Small intestine (tissue), 7 donors: Measurements from ENCODE around the gene PRKN. TPM values are rescaled to one million over a fixed set of nuclear protein-coding genes. Genes with fewer than 3 reads are reported as not detected.

Source experiments
- DNase-seq, 2 donors: peaks; one replicate each; pipeline versions ENCODE4 v3.0.0 to v3.0.0-alpha.2; 2013
- FAIRE-seq: peaks from 2 replicates; lab custom pipeline; 2012; peaks lifted over from hg19 to GRCh38; lab: Jason Lieb, UNC
- H3K27ac ChIP-seq, 3 donors: one replicate each; pipeline ENCODE4 v1.5.1; 2013; ENCODE audit warnings: low read length in 2 of 3, mild to moderate bottlenecking in 2 of 3, control low read depth in 1 of 3, inconsistent platforms in 1 of 3, low read depth in 1 of 3, moderate library complexity in 1 of 3
- H3K27me3 ChIP-seq, 3 donors: one replicate each; pipeline ENCODE4 v1.6.1; 2013; ENCODE audit warnings: low read length in 3 of 3, inconsistent platforms in 1 of 3; ENCODE audit not compliant: control insufficient read depth in 3 of 3, insufficient read depth in 3 of 3
- H3K36me3 ChIP-seq, 3 donors: one replicate each; pipeline ENCODE4 v1.6.1; 2013; ENCODE audit warnings: low read length in 3 of 3, inconsistent platforms in 1 of 3, low read depth in 1 of 3, mild to moderate bottlenecking in 1 of 3, moderate library complexity in 1 of 3; ENCODE audit not compliant: control insufficient read depth in 3 of 3, insufficient read depth in 2 of 3
- H3K4me1 ChIP-seq, 3 donors: one replicate each; pipeline ENCODE4 v1.6.1; 2013; ENCODE audit warnings: low read length in 2 of 3, inconsistent platforms in 1 of 3, low read depth in 1 of 3, mild to moderate bottlenecking in 1 of 3, moderate library complexity in 1 of 3; ENCODE audit not compliant: control insufficient read depth in 3 of 3, insufficient read depth in 2 of 3
- H3K4me3 ChIP-seq, 3 donors: one replicate each; pipeline ENCODE4 v1.5.1; 2013; ENCODE audit warnings: low read length in 3 of 3, control low read depth in 1 of 3, inconsistent platforms in 1 of 3, low read depth in 1 of 3, mild to moderate bottlenecking in 1 of 3, moderate library complexity in 1 of 3
- H3K9me3 ChIP-seq, 2 donors: one replicate each; pipeline ENCODE4 v1.6.1; 2013; ENCODE audit warnings: low read depth in 1 of 2, low read length in 1 of 2; ENCODE audit not compliant: control insufficient read depth in 2 of 2, insufficient read depth in 1 of 2
- WGBS, 3 donors: extraction: QIAGEN DNeasy Blood & Tissue Kit; methylation state at CpG; one replicate each; pipeline ENCODE4 v1.1.7; 2013; 5-methylcytosine and 5-hydroxymethylcytosine counted together
- polyA plus RNA-seq, 4 donors: library from polyadenylated mRNA; stranded (reverse) in 3 of 4; unstranded in 1 of 4; fragments of 200-250 nt in 3 of 4; fragments of 120-200 nt in 1 of 4; gene quantifications; one replicate each; pipeline versions ENCODE4 v1.2.1 to v1.2.3, GENCODE V29; 2013
- donor health status: healthy with polysubstance abuse.
- donor health status: control.
- donor health status: control.
- donor health status: Bipolar disorder and iron deficiency.
- donor health status: healthy.

PRKN gene
- polyA plus RNA-seq, 4 donors, result 0.27 to 2.3 (median 1.0) TPM

DNA sequence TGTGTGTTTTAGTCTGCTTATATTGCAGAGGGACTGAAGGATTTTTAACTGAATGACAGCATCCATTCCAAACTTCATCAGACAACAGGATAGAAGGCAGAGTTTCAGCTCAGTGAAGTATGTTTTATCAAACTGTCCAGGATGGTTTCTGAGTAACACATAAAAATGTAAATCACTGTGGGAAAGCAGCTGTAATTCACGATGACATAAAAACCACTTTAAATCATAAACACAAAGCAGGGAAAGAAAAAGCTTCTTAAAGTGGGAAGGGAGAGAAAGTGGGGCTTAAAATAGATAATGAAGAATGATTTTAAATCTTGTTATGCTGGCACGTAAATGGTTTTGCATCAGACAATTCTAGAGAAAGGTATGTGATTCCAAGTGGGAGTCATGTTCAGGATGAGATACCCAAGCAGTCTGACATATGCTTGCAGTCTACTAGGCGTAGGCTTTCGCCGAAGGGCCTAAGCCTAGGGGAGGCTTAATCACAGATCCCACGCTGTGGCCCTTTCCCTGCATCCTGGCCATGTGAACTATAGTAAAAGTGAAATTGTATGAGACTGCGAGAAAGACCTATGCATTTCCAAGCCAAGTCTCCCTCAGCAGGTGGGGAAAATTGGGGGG is 610.6 kb downstream of the PRKN start:
- no peaks in the 10 kb centered on the region for H3K9me3 ChIP-seq
- H3K4me3 ChIP-seq, result no peak overlapping the region
- H3K27ac ChIP-seq, result no peak overlapping the region
- DNase-seq (no peak), FAIRE-seq (no peak)
- H3K36me3 ChIP-seq, result no peaks in the 10 kb centered on the region
- H3K4me1 ChIP-seq, result no peaks in the 10 kb centered on the region
- WGBS, 3 donors, result 82 to 93% (median 91%) methylated on average over 7 of the region's 7 CpGs
- H3K27me3 ChIP-seq, result no peaks in the 10 kb centered on the region

GRCh38 chr6:162109480-162110050 is 618.0 kb downstream of the PRKN start:
- Histone ChIP-seq H3K9me3 (no peaks in the 10 kb centered on the region), H3K4me1 (no peaks in the 10 kb centered on the region), H3K4me3 (no peak overlapping the region), H3K27me3 (no peaks in the 10 kb centered on the region), H3K27ac (no peak overlapping the region), H3K36me3 (no peaks in the 10 kb centered on the region)
- FAIRE-seq, result no peak
- DNase-seq, result no peak
- 68 to 79% (median 78%) methylated on average over 2 of the region's 2 CpGs for WGBS, 3 donors

GRCh38 chr6:162108041-162108440 is 619.5 kb downstream of the PRKN start:
- Histone ChIP-seq H3K27me3 (no peaks in the 10 kb centered on the region), H3K4me3 (no peak overlapping the region), H3K36me3 (no peaks in the 10 kb centered on the region), H3K9me3 (no peaks in the 10 kb centered on the region), H3K4me1 (no peaks in the 10 kb centered on the region), H3K27ac (no peak overlapping the region)
- DNase-seq, result no peak
- FAIRE-seq, result no peak
- WGBS, 3 donors, result 80 to 90% (median 84%) methylated on average over 3 of the region's 3 CpGs

GRCh38 chr6:162100096-162100495 is 627.5 kb downstream of the PRKN start:
- H3K36me3 ChIP-seq, result no peaks in the 10 kb centered on the region
- 85 to 88% (median 87%) methylated on average over 5 of the region's 5 CpGs for WGBS, 3 donors
- H3K9me3 ChIP-seq, result peaks cover 0 to 4% of the 10 kb centered on the region in 2 donors
- no peaks in the 10 kb centered on the region for H3K4me1 ChIP-seq
- no peaks in the 10 kb centered on the region for H3K27me3 ChIP-seq
- FAIRE-seq (no peak), DNase-seq (no peak)
- H3K27ac ChIP-seq, result no peak overlapping the region
- no peak overlapping the region for H3K4me3 ChIP-seq

GRCh38 chr6:162099685-162100084 is 627.9 kb downstream of the PRKN start:
- Histone ChIP-seq H3K27me3 (no peaks in the 10 kb centered on the region), H3K36me3 (no peaks in the 10 kb centered on the region), H3K27ac (no peak overlapping the region), H3K9me3 (peaks cover 0 to 4% of the 10 kb centered on the region in 2 donors), H3K4me3 (no peak overlapping the region), H3K4me1 (no peaks in the 10 kb centered on the region)
- DNase-seq (no peak), FAIRE-seq (no peak)
- WGBS, 3 donors, result 86 to 93% (median 88%) methylated on average over 5 of the region's 5 CpGs

DNA sequence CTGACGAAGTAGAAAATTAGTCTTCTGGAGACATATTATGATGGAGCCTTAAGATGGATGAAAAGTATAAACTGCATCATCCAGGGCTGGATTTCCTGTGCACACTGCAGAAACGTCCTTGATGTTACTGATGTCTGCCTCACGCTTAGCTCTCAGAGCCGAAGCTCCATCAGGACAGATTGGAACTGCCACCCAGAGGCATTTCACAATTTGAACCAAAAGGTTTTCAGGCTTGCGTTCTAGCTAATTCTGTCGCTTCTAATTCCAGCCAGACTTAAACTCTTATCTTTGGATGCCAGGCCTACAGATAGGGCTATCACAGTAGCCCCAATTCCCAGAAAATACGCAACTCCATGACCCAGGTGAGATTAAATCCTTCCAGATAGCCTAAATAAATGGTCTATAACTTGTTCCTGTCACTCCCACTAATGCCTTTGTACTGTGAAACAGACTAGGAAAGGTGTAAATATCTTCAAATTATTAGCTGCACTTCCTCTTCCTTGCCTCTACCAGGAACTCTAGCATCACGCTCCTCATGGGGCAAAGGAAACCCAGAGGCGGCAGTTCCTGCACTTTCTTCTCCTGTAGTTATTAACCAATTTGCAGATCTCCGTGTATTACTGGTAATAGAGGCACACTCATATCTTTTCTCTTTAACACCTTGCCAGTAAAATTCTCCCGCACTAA is 634.6 kb downstream of the PRKN start:
- WGBS, 3 donors, result 80 to 91% (median 87%) methylated on average over 11 of the region's 11 CpGs
- no peak for FAIRE-seq
- no peaks in the 10 kb centered on the region for H3K4me1 ChIP-seq
- no peak for DNase-seq
- no peaks in the 10 kb centered on the region for H3K36me3 ChIP-seq
- H3K9me3 ChIP-seq, result peaks cover 0 to 4% of the 10 kb centered on the region in 2 donors
- no peak overlapping the region for H3K4me3 ChIP-seq
- no peak overlapping the region for H3K27ac ChIP-seq
- H3K27me3 ChIP-seq, result no peaks in the 10 kb centered on the region

DNA sequence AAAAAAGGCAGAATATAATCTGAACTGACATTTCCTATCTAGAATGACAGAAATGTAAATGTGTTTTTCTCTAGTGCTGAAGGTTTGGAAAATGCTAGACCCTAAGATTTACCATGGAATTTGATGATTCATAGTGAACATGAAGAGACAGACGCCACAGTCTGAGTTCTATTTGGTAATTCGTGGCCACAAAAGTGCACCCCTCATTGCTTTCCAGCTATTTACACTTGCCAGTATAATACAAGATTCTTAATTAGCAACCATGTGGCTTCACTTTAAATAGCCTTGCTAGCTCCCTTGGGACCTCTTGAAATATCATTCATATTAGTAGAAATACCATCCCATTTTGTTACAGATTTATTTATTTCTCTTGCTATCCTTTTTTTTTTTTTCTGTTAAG is 636.8 kb downstream of the PRKN start:
- H3K9me3 ChIP-seq, result no peaks in the 10 kb centered on the region
- no peaks in the 10 kb centered on the region for H3K4me1 ChIP-seq
- H3K27me3 ChIP-seq, result no peaks in the 10 kb centered on the region
- no peaks in the 10 kb centered on the region for H3K36me3 ChIP-seq
- WGBS, 3 donors, result 61 to 81% (median 69%) methylated on average over 2 of the region's 2 CpGs
- H3K27ac ChIP-seq, result no peak overlapping the region
- no peak overlapping the region for H3K4me3 ChIP-seq
- no peak for DNase-seq
- FAIRE-seq, result no peak

DNA sequence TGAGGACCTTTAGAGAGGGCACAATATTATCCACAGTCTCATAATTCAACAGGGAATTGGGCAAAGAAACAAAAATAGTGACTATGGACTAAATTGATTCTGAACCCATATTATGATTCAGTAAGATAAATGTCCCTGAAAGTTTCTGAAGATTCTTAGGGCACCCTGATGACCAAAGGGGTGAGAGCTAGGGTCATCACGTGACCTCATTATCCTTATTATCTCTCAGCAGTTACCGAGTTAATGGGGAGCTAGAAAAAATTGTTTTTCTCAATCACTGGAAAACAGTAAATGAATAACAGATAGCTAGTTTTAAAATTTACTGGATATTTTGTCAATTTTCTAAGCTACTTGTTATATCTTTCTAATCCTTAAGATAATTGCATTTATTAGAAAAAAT is 639.5 kb downstream of the PRKN start:
- no peak for FAIRE-seq
- Histone ChIP-seq H3K4me3 (no peak overlapping the region), H3K27me3 (no peaks in the 10 kb centered on the region), H3K27ac (no peak overlapping the region), H3K4me1 (no peaks in the 10 kb centered on the region), H3K36me3 (no peaks in the 10 kb centered on the region), H3K9me3 (no peaks in the 10 kb centered on the region)
- DNase-seq, result no peak
- WGBS, 3 donors, result 79 to 88% (median 79%) methylated on average over 2 of the region's 2 CpGs
